Gastrocnemius medialis (tissue), 4 donors: Measurements from ENCODE around the gene ARHGEF4. TPM values are rescaled to one million over a fixed set of nuclear protein-coding genes. Genes with fewer than 3 reads are reported as not detected.

ENCODE experiments used
- ATAC-seq, 2 donors: fragments of 150-250 bp; one replicate each; pipeline ENCODE4 v1.9.1; 2016
- DNase-seq, 2 donors: peaks; one replicate each; pipeline ENCODE4 v3.0.0-alpha.2; 2019
- H3K27ac ChIP-seq, 4 donors: fragments of 200-600 bp; sonication (generic); 1 replicate in 1 of 4; 2 replicates in 3 of 4; pipeline ENCODE4 v1.5.1; 2016 to 2018; ENCODE audit warnings: mild to moderate bottlenecking in 2 of 4, moderate library complexity in 1 of 4
- H3K27me3 ChIP-seq, 3 donors: fragments of 200-600 bp; sonication (generic) in 2 of 3; 1 replicate in 1 of 3; 2 replicates in 2 of 3; pipeline versions ENCODE4 v1.5.1 to v1.6.0; 2016 to 2019; ENCODE audit warnings: mild to moderate bottlenecking in 1 of 3, moderate library complexity in 1 of 3
- H3K36me3 ChIP-seq, 2 donors: fragments of 200-600 bp; sonication (generic) in 1 of 2; one replicate each; pipeline ENCODE4 v1.5.1; 2017 to 2018
- H3K4me1 ChIP-seq, 2 donors: fragments of 200-600 bp; sonication (generic) in 1 of 2; one replicate each; pipeline ENCODE4 v1.5.1; 2016 to 2017; ENCODE audit warnings: mild to moderate bottlenecking in 2 of 2
- H3K4me3 ChIP-seq, 4 donors: fragments of 200-600 bp; sonication (generic) in 3 of 4; 1 replicate in 1 of 4; 2 replicates in 3 of 4; pipeline ENCODE4 v1.5.1; 2016 to 2019; ENCODE audit warnings: mild to moderate bottlenecking in 2 of 4
- H3K9me3 ChIP-seq, 3 donors: fragments of 200-600 bp; sonication (generic) in 2 of 3; 1 replicate in 1 of 3; 2 replicates in 2 of 3; pipeline ENCODE4 v1.5.1; 2016 to 2019
- CTCF ChIP-seq, 5 experiments: fragments of 450-650 bp in 3 of 5; fragments of 200-600 bp in 2 of 5; sonication (generic) in 2 of 5; IDR thresholded peaks in 4 of 5; conservative IDR thresholded peaks in 1 of 5; 1 replicate in 4 of 5; 2 replicates in 1 of 5; pipeline ENCODE4 v1.5.1; 2016 to 2019; ENCODE audit warnings: antibody characterized with exemption in 5 of 5, mild to moderate bottlenecking in 3 of 5, moderate library complexity in 3 of 5
- POLR2A ChIP-seq, 2 donors: fragments of 450-650 bp; IDR thresholded peaks; one replicate each; pipeline ENCODE4 v1.6.1; 2017; ENCODE audit warnings: antibody characterized with exemption in 2 of 2, mild to moderate bottlenecking in 2 of 2, moderate library complexity in 2 of 2
- in situ Hi-C, 4 donors: fragments of 200-750 bp; cut with MboI; loops; one replicate each; pipeline versions ENCODE4 v1.15.0 to v1.8.0; 2017; ENCODE audit warnings: low sequenced_read_pairs in 4 of 4
- intact Hi-C: fragments of 100-400 bp; cut with DNase I; formaldehyde crosslinking; loops from one replicate; pipeline ENCODE4 v1.15.1; 2023; ENCODE audit warnings: low total_unique reads
- total RNA-seq, 4 donors: library from RNA; depleted of rRNA; stranded (reverse); fragments of >200 nt; gene quantifications; one replicate each; pipeline versions ENCODE4 v1.1.0 to v1.2.3, GENCODE V29; 2016

ARHGEF4 gene
- total RNA-seq, 4 donors from 2014 or later, result 1.0 to 14.8 (median 5.1) TPM

- in situ Hi-C loops, result no loop called here
- no peak overlapping the region for H3K27ac ChIP-seq
- H3K27me3 ChIP-seq, result peaks cover 31 to 41% (median 39%) of the 10 kb centered on the region in 3 donors
- intact Hi-C loops, result no loop called here
- DNase-seq (no peak), ATAC-seq (no peak)
- H3K36me3 ChIP-seq, result no peaks in the 10 kb centered on the region
- no peak overlapping the region for H3K4me3 ChIP-seq
- H3K4me1 ChIP-seq, result peaks cover 0 to 2% of the 10 kb centered on the region in 2 donors
- TF ChIP-seq POLR2A (IDR thresholded peaks at IDR 0.05) (no peak), CTCF (IDR thresholded peaks at IDR 0.05 in 4 of 5, conservative IDR thresholded peaks at IDR 0.05 in 1 of 5) (no peak)
- no peaks in the 10 kb centered on the region for H3K9me3 ChIP-seq
These were observed 129.5 kb downstream of the ARHGEF4 start for GRCh38 chr2:130966149-130966774.

GRCh38 chr2:130966775-130967490 is 130.2 kb downstream of the ARHGEF4 start:
- TF ChIP-seq POLR2A (IDR thresholded peaks at IDR 0.05) (no peak), CTCF (IDR thresholded peaks at IDR 0.05 in 4 of 5, conservative IDR thresholded peaks at IDR 0.05 in 1 of 5) (no peak)
- H3K4me1 ChIP-seq, result peaks cover 0 to 2% of the 10 kb centered on the region in 2 donors
- H3K9me3 ChIP-seq, result no peaks in the 10 kb centered on the region
- DNase-seq, result no peak
- in situ Hi-C loops (no loop called here), intact Hi-C loops (no loop called here)
- ATAC-seq, result no peak
- no peak overlapping the region for H3K4me3 ChIP-seq
- no peak overlapping the region for H3K27ac ChIP-seq
- no peaks in the 10 kb centered on the region for H3K36me3 ChIP-seq
- H3K27me3 ChIP-seq, result peaks cover 31 to 34% (median 33%) of the 10 kb centered on the region in 3 donors

DNA sequence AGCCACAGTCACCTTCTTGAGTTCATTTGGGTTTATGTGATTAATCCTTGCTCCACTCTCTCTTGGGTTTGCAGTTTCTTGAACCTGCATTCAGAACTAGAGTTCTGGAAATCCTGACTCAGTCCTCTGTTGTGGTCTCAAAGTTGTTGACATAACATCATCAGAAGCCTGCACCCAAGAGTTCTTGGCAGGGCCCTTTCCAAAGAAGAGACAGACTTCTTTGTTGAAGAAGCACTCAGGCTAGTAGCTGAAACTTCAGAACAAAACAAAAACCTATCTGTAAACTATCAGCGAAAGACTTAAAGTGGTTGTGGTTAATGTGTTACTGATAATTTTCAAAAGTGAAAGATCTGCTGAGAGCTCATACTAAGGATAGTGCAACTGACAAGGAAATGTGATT is 135.7 kb downstream of the ARHGEF4 start:
- Histone ChIP-seq H3K27me3 (peaks cover 0 to 5% (median 0%) of the 10 kb centered on the region in 3 donors), H3K36me3 (no peaks in the 10 kb centered on the region), H3K9me3 (no peaks in the 10 kb centered on the region), H3K27ac (no peak overlapping the region), H3K4me3 (no peak overlapping the region), H3K4me1 (no peaks in the 10 kb centered on the region)
- intact Hi-C loops (no loop called here), in situ Hi-C loops (no loop called here)
- TF ChIP-seq CTCF (IDR thresholded peaks at IDR 0.05 in 4 of 5, conservative IDR thresholded peaks at IDR 0.05 in 1 of 5) (no peak), POLR2A (IDR thresholded peaks at IDR 0.05) (no peak)
- DNase-seq (no peak), ATAC-seq (no peak)

GRCh38 chr2:130975729-130976128 is 139.0 kb downstream of the ARHGEF4 start:
- in situ Hi-C loops (no loop called here), intact Hi-C loops (no loop called here)

More at GRCh38 chr2:130975729-130976128, 139.0 kb downstream of the ARHGEF4 start:
- Histone ChIP-seq H3K27me3 (no peaks in the 10 kb centered on the region), H3K4me3 (no peak overlapping the region), H3K4me1 (no peaks in the 10 kb centered on the region), H3K27ac (no peak overlapping the region), H3K36me3 (no peaks in the 10 kb centered on the region), H3K9me3 (no peaks in the 10 kb centered on the region)
- DNase-seq (no peak), ATAC-seq (no peak)
- TF ChIP-seq CTCF (IDR thresholded peaks at IDR 0.05 in 4 of 5, conservative IDR thresholded peaks at IDR 0.05 in 1 of 5) (no peak), POLR2A (IDR thresholded peaks at IDR 0.05) (no peak)
